ENCODE data around the gene E2F1.

E2F1 gene

GRCh38 chr20:33687370-33687915 lies 1.3 kb upstream of the E2F1 start:
- no peak for DNase-seq

GRCh38 chr20:33686984-33687366 lies 790 bp upstream of the E2F1 start:
- DNase-seq, result no peak

GRCh38 chr20:33685328-33686099 lies 671 bp downstream of the E2F1 start:
- peak; percentile 30 to 45 for DNase-seq

GRCh38 chr20:33684533-33685327 lies 1.5 kb downstream of the E2F1 start:
- DNase-seq, result no peak

- no peak for DNase-seq
Measured at GRCh38 chr20:33681728-33682353, 4.3 kb downstream of the E2F1 start.

- no peak for DNase-seq
Measured at GRCh38 chr20:33681288-33681687, 4.9 kb downstream of the E2F1 start.

GRCh38 chr20:33680686-33681085 lies 5.5 kb downstream of the E2F1 start:
- no peak for DNase-seq

- peak; percentile 67 to 68 for DNase-seq
Measured at GRCh38 chr20:33679758-33680485, 6.3 kb downstream of the E2F1 start.

DNA sequence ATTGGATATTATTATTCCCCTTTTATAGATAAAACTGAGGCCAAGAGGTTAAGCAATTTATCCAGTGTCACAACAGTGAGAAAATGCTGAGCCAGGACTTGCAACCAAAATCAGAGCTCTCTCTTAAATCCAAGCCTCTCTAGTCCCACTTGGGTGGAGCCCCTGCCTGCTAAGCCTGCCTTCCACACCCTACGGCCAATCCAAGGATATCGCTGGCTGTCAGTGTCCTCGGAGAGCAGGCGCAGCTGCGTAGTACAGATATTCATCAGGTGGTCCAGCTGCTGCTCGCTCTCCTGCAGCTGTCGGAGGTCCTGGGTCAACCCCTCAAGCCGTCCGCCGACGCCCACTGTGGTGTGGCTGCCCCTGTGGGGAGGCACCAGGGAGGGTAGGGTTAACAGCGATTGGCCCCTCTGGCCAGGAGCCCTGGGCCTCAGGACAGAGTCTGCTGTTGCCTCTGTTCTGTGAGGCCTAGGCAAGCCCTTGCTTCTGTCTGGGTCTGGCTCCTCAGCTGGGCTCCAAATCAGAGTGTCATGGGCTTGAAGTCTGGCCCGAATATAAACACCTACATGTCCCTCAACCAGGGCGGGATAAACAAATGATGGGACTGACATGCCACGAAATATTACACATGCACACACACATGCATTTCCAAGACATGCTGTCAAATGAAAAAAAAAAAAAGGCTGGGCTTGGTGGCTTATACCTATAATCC lies 8.0 kb downstream of the E2F1 start:
- no peak for DNase-seq

GRCh38 chr20:33676652-33677645 lies 9.2 kb downstream of the E2F1 start:
- no peak for DNase-seq

GRCh38 chr20:33676121-33676520 lies 10.1 kb downstream of the E2F1 start:
- DNase-seq, result no peak

- no peak for DNase-seq
Measured at GRCh38 chr20:33675136-33675959, 10.8 kb downstream of the E2F1 start.

DNA sequence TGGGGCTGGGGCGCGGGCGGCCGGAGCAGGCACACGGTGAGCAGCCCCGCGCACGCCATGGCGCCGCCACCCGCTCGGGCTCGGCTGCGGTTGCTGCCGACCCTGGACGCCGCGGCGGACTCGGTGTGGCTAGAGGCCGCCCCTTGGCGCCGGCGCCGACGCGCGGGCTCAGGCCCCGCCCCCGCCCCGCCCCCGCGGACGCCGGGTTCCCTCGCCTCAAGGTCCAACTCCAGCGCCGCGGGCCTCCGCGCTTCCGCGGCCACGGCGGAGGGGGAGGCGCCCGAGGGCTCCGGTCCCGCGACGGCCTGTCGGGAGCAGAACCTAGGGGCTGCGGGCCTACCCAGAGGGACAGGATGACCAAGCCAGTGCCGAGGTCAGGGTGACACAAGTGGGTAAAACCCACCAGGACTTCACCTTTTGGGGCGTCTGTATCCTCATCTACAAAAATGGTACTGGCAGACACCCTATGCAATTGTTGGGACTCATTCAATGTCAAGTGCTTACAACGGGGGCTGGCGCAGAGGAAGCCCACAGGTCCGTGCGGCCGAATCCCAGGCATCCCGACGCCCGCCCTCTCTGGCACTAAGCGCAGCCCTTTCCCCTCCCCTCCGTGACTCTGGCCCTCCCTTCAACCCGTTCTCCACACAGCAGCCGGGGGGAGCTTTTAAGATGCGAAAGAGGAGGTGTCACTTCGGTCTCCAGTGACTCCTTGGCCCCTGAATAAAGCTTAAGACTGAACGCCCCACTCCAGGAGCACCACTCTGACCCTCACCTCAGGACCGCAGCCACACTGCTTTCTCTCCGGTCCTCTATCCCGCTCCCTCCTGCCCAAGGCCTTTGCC lies 11.7 kb downstream of the E2F1 start, which contains the start of gene NECAB3:
Gene NECAB3, minus strand, starts transcription at position 135 of the 842 bp plus-strand sequence. Its CDS starts 76 bp downstream, at position 59.
- peak; percentile 60 to 74 for DNase-seq

- no peak for DNase-seq
Measured at GRCh38 chr20:33673410-33674293, 12.5 kb downstream of the E2F1 start.

GRCh38 chr20:33673114-33673409 lies 13.1 kb downstream of the E2F1 start:
- DNase-seq, result no peak

DNA sequence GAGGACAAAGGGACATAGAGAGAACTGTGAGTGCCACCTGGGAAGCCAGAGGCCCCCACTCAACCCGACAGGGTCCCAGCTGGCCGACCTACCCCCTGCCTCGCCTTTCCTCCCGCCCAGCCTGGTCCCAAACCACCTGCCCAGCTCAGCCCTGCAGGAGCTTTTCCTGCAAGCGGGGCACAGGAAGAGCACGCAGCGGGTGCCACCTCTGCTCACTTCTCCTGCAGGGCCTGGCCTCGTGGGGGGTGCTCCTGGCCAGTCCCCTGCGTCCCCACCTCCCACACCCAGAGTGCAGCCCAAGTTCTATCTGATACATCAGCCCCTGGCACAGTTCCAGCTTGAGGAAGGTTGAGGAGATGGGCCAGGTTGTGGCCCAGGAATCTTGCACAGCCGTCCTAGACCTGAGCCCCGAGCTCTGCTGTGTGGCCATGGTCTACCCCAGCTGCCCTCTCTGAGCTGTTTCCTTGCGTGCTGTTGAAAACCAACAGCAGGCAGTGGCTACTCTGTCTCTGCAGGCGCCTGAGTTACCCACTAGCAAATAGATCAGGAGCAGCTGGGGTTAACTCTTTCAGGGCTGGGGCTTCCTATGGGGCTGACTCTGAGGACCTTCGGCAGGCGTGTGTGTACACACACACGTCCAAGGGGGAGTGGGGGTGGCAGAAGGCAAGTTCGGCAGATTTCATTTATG lies 13.6 kb downstream of the E2F1 start:
- no peak for DNase-seq

GRCh38 chr20:33671573-33672288 lies 14.5 kb downstream of the E2F1 start:
- no peak for DNase-seq

Measured in CD4-positive, alpha-beta T cell treated with Interferon alpha-2 for 1 hour (primary cell).